Measurements from ENCODE around the gene GYS1. TPM values are rescaled to one million over a fixed set of nuclear protein-coding genes. Genes with fewer than 3 reads are reported as not detected.

Gene GYS1
- total and polyA plus RNA-seq, 8 donors: 13.0 to 63.6 (median 26.0) TPM

- Histone ChIP-seq H3K27ac (peak overlapping the region in 1 of 5 donors; percentile 32), H3K9me3 (no peaks in the 10 kb centered on the region), H3K4me3 (peak overlapping the region; percentile 49 to 62 (median 50)), H3K36me3 (peaks cover 0 to 38% (median 36%) of the 10 kb centered on the region in 4 donors), H3K27me3 (peaks cover 0 to 46% (median 15%) of the 10 kb centered on the region in 3 donors), H3K4me1 (peaks cover 22 to 27% (median 25%) of the 10 kb centered on the region in 4 donors)
- no peak for TF ChIP-seq EP300 (IDR thresholded peaks at IDR 0.05)
- peak in 1 of 3 donors; percentile 6 for TF ChIP-seq POLR2AphosphoS5 (IDR thresholded peaks at IDR 0.05)
- peak in 2 of 7 experiments; percentile 34 to 41 for TF ChIP-seq CTCF (IDR thresholded peaks at IDR 0.05)
- intact Hi-C loops (cut with DNase I; ENCODE audit: low total_unique reads): no loop called here
- DNase-seq: peak; percentile 53 to 82
- WGBS, 5 donors: 0 to 1% (median 1%) methylated on average over 14 to 62 of the region's 62 CpGs
Measured at GRCh38 chr19:49017666-49018351, 24.7 kb upstream of the GYS1 start.

- intact Hi-C loops (cut with DNase I; ENCODE audit: low total_unique reads): no loop called here
- H3K27ac ChIP-seq: peak within 1 kb of the TSS in 1 of 5 donors; percentile 32
- no peak for DNase-seq
- no peaks in the 10 kb centered on the region for H3K9me3 ChIP-seq
- peak within 1 kb of the TSS; percentile 49 to 62 (median 50) for H3K4me3 ChIP-seq
- H3K27me3 ChIP-seq: peaks cover 0 to 42% (median 15%) of the 10 kb centered on the region in 3 donors
- TF ChIP-seq POLR2AphosphoS5 (IDR thresholded peaks at IDR 0.05): no peak
- TF ChIP-seq POLR2A (IDR thresholded peaks at IDR 0.05): no peak
- no peak for TF ChIP-seq EP300 (IDR thresholded peaks at IDR 0.05)
- TF ChIP-seq CTCF (IDR thresholded peaks at IDR 0.05): no peak
- peaks cover 22 to 27% (median 25%) of the 10 kb centered on the region in 4 donors for H3K4me1 ChIP-seq
- H3K36me3 ChIP-seq: peaks cover under 1 to 44% (median 42%) of the 10 kb centered on the region in 4 donors
- WGBS, 5 donors: 39 to 95% (median 66%) methylated on average over 8 to 17 of the region's 17 CpGs
Measured at GRCh38 chr19:49017041-49017665, 24.0 kb upstream of the GYS1 start, which contains the start of gene LHB. Gene LHB, minus strand, starts transcription at chr19:49017091. Its CDS starts 10 bp downstream, at chr19:49017081.

- peaks cover 22 to 27% (median 25%) of the 10 kb centered on the region in 4 donors for H3K4me1 ChIP-seq
- WGBS, 5 donors: 93 to 96% (median 93%) methylated on average over 15 to 26 of the region's 29 CpGs
- H3K36me3 ChIP-seq: peaks cover 6 to 53% (median 51%) of the 10 kb centered on the region in 4 donors
- H3K9me3 ChIP-seq: no peaks in the 10 kb centered on the region
- DNase-seq: no peak
- intact Hi-C loops (cut with DNase I; ENCODE audit: low total_unique reads): no loop called here
- peaks cover 0 to 38% (median 15%) of the 10 kb centered on the region in 3 donors for H3K27me3 ChIP-seq
- no peak overlapping the region for H3K4me3 ChIP-seq
- H3K27ac ChIP-seq: no peak overlapping the region
- no peak for TF ChIP-seq POLR2AphosphoS5 (IDR thresholded peaks at IDR 0.05)
- no peak for TF ChIP-seq EP300 (IDR thresholded peaks at IDR 0.05)
- no peak for TF ChIP-seq POLR2A (IDR thresholded peaks at IDR 0.05)
- TF ChIP-seq CTCF (IDR thresholded peaks at IDR 0.05): no peak
Measured at GRCh38 chr19:49016067-49016839, 23.1 kb upstream of the GYS1 start.

- Histone ChIP-seq H3K27me3 (peaks cover 0 to 24% (median 11%) of the 10 kb centered on the region in 3 donors), H3K27ac (no peak overlapping the region), H3K9me3 (no peaks in the 10 kb centered on the region), H3K4me3 (no peak overlapping the region), H3K4me1 (peaks cover 22 to 27% (median 25%) of the 10 kb centered on the region in 4 donors), H3K36me3 (peaks cover 16 to 67% (median 65%) of the 10 kb centered on the region in 4 donors)
- DNase-seq: no peak
- 84 to 97% (median 93%) methylated on average over 7 to 18 of the region's 18 CpGs for WGBS, 5 donors
- no peak for TF ChIP-seq POLR2AphosphoS5 (IDR thresholded peaks at IDR 0.05)
- no peak for TF ChIP-seq EP300 (IDR thresholded peaks at IDR 0.05)
- TF ChIP-seq POLR2A (IDR thresholded peaks at IDR 0.05): no peak
- no peak for TF ChIP-seq CTCF (IDR thresholded peaks at IDR 0.05)
- intact Hi-C loops (cut with DNase I; ENCODE audit: low total_unique reads): no loop called here
Measured at GRCh38 chr19:49014870-49015255, 21.8 kb upstream of the GYS1 start.

All from stomach (tissue), 9 donors.